Thyroid gland (tissue), 4 donors: ENCODE measurements around the gene MPST. TPM values are rescaled to one million over a fixed set of nuclear protein-coding genes. Genes with fewer than 3 reads are reported as not detected.

Experiments used
- DNase-seq, 2 donors: peaks; one replicate each; pipeline ENCODE4 v3.0.0-alpha.2; 2019
- H3K27ac ChIP-seq, 3 donors: fragments of 200-600 bp; sonication (generic); 1 replicate in 2 of 3; 2 replicates in 1 of 3; pipeline ENCODE4 v1.5.1; 2016 to 2019; ENCODE audit warnings: mild to moderate bottlenecking in 1 of 3, moderate library complexity in 1 of 3
- H3K27me3 ChIP-seq: fragments of 200-600 bp; sonication (generic); one replicate; pipeline ENCODE4 v1.5.1; 2019
- H3K36me3 ChIP-seq, 2 donors: fragments of 200-600 bp; sonication (generic); one replicate each; pipeline ENCODE4 v1.5.1; 2016 to 2019
- H3K4me1 ChIP-seq, 2 donors: fragments of 200-600 bp; sonication (generic); one replicate each; pipeline ENCODE4 v1.5.1; 2017 to 2019
- H3K4me3 ChIP-seq, 3 donors: fragments of 200-600 bp; sonication (generic); replicated peaks in 1 of 3; 1 replicate in 2 of 3; 2 replicates in 1 of 3; pipeline ENCODE4 v1.5.1; 2016; ENCODE audit warnings: mild to moderate bottlenecking in 1 of 3
- H3K9me3 ChIP-seq: fragments of 200-600 bp; sonication (generic); one replicate; pipeline ENCODE4 v1.5.1; 2017
- POLR2A ChIP-seq, 2 donors: fragments of 450-650 bp; IDR thresholded peaks; one replicate each; pipeline ENCODE4 v1.6.1; 2017; ENCODE audit warnings: antibody characterized with exemption in 2 of 2, mild to moderate bottlenecking in 2 of 2, moderate library complexity in 1 of 2
- WGBS, 2 donors: methylation state at CpG; one replicate each; pipeline ENCODE4 v1.1.5; 2017; 5-methylcytosine and 5-hydroxymethylcytosine counted together
- intact Hi-C: fragments of 100-400 bp; cut with DNase I; formaldehyde crosslinking; loops from one replicate; pipeline ENCODE4 v1.15.1; 2023
- total RNA-seq, 4 donors: library from RNA; depleted of rRNA; stranded (reverse); fragments of >200 nt; gene quantifications; one replicate each; pipeline ENCODE4 v1.2.3, GENCODE V29; 2016
- TF ChIP-seq, protein P1 (sequence below), 6 experiments: fragments of 200-600 bp in 3 of 6; fragments of 450-650 bp in 3 of 6; sonication (generic) in 3 of 6; IDR thresholded peaks; one replicate each; pipeline ENCODE4 v1.5.1; 2016 to 2019; ENCODE audit warnings: antibody characterized with exemption in 6 of 6, mild to moderate bottlenecking in 2 of 6, inconsistent platforms in 1 of 6, moderate library complexity in 1 of 6

MPST gene
- total RNA-seq, 4 donors from 2014 or later: 67.7 to 102 (median 93.6) TPM

DNA sequence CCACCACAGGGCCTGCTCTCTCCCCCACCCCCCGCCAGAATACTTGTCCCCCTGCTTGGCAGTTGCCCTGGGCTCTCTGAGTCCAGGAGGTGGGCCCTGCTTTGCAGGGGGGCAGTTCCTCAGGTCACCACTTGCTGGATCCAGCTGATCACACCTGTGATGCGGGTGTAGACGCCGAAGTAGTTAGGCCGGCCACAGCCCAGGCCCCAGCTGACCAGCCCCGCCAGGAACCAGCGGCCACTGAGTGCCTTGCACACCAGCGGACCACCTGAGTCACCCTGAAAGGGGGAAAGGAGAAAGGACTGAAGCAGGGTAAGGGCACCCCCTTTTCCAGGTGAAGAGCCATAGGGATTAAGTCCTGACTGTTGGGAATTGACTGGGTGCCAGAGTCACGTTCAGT is 46.4 kb downstream of the MPST start:
- TF ChIP-seq, protein P1, sequence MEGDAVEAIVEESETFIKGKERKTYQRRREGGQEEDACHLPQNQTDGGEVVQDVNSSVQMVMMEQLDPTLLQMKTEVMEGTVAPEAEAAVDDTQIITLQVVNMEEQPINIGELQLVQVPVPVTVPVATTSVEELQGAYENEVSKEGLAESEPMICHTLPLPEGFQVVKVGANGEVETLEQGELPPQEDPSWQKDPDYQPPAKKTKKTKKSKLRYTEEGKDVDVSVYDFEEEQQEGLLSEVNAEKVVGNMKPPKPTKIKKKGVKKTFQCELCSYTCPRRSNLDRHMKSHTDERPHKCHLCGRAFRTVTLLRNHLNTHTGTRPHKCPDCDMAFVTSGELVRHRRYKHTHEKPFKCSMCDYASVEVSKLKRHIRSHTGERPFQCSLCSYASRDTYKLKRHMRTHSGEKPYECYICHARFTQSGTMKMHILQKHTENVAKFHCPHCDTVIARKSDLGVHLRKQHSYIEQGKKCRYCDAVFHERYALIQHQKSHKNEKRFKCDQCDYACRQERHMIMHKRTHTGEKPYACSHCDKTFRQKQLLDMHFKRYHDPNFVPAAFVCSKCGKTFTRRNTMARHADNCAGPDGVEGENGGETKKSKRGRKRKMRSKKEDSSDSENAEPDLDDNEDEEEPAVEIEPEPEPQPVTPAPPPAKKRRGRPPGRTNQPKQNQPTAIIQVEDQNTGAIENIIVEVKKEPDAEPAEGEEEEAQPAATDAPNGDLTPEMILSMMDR (IDR thresholded peaks at IDR 0.05): no peak
- no peak for TF ChIP-seq POLR2A (IDR thresholded peaks at IDR 0.05)
- no peak for DNase-seq
- no peak overlapping the region for H3K27ac ChIP-seq
- H3K9me3 ChIP-seq: no peaks in the 10 kb centered on the region
- H3K4me3 ChIP-seq: no peak overlapping the region
- WGBS, 2 donors: 61 to 87% methylated on average over 3 to 8 of the region's 9 CpGs
- H3K27me3 ChIP-seq: no peaks in the 10 kb centered on the region
- H3K4me1 ChIP-seq: no peaks in the 10 kb centered on the region
- H3K36me3 ChIP-seq: no peaks in the 10 kb centered on the region
- intact Hi-C loops: no loop called here

DNA sequence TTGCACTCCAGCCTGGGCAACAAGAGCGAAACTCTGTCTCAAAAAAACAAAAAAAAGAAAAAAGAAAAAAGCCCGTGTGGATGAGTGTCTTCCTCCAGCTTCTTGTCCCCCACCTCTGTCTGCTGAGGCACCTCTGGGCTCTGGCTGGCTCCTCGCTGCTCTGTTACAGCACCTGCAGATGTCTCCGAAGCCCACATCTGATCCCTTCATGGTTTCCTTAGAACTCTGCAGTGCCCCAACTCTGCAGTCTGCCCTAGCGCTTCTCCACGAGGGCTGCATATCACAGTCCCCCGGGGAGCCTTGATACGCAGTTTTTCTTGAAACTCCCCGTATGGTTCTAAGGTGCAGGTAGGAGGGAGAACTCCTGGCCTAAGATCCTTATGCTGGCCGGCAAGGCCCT is 47.9 kb downstream of the MPST start:
- no peaks in the 10 kb centered on the region for H3K27me3 ChIP-seq
- no peaks in the 10 kb centered on the region for H3K4me1 ChIP-seq
- H3K27ac ChIP-seq: no peak overlapping the region
- no peak for DNase-seq
- WGBS, 2 donors: 78 to 88% methylated on average over 10 of the region's 10 CpGs
- H3K36me3 ChIP-seq: no peaks in the 10 kb centered on the region
- TF ChIP-seq, protein P1 (IDR thresholded peaks at IDR 0.05): no peak
- TF ChIP-seq POLR2A (IDR thresholded peaks at IDR 0.05): no peak
- H3K4me3 ChIP-seq: no peak overlapping the region
- no peaks in the 10 kb centered on the region for H3K9me3 ChIP-seq
- intact Hi-C loops: no loop called here

DNA sequence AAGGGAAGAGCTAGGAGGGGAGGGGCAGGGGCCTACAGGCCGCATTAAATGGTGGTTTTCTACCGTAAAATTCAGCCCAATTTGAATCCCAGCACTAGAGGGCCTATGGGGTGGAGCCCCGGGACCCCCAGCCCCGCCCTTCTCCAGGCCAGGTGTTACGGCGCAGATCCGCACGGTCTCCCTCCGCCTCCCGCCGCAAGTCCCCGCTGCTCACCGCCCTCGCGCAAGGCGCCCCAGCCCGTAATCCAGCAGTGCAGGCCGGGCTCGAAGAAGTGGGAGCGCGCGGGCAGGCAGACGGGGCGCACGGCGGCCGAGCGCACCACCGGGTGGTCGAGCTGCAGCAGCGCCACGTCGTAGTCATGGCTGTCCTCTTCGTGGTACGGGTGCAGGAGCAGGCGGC is 49.3 kb downstream of the MPST start:
- no peak for DNase-seq
- Histone ChIP-seq H3K27ac (no peak overlapping the region), H3K4me1 (no peaks in the 10 kb centered on the region), H3K4me3 (no peak overlapping the region), H3K27me3 (no peaks in the 10 kb centered on the region), H3K36me3 (no peaks in the 10 kb centered on the region), H3K9me3 (no peaks in the 10 kb centered on the region)
- TF ChIP-seq POLR2A (IDR thresholded peaks at IDR 0.05): no peak
- TF ChIP-seq, protein P1 (IDR thresholded peaks at IDR 0.05): no peak
- 0 to 5% methylated on average over 8 to 19 of the region's 36 CpGs for WGBS, 2 donors
- intact Hi-C loops: no loop called here

DNA sequence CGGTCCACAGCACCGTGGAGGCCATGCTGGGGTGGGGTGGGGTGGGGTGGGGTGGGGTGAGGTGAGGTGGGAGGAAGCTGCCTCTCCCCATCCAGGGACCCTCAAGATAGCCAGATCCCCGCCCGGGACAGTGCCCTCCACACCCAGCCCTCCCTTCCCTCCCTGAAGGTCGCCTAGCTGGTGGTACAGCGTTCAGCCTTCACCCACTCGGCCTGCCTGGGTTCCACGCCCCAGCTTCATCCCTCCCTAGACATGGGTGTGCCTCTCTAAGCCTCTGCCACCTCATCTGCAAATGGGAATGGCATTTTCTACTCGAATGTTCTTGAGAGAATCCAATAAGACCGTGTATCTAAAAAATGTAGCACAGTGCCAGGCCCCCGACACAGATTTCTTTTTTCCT is 49.8 kb downstream of the MPST start:
- TF ChIP-seq, protein P1 (IDR thresholded peaks at IDR 0.05): no peak
- no peak for TF ChIP-seq POLR2A (IDR thresholded peaks at IDR 0.05)
- Histone ChIP-seq H3K4me3 (no peak overlapping the region), H3K27ac (no peak overlapping the region), H3K4me1 (no peaks in the 10 kb centered on the region), H3K9me3 (no peaks in the 10 kb centered on the region), H3K36me3 (no peaks in the 10 kb centered on the region), H3K27me3 (no peaks in the 10 kb centered on the region)
- no peak for DNase-seq
- whole genome bisulfite sequencing, 2 donors: 35 to 55% methylated on average over 8 to 10 of the region's 11 CpGs
- intact Hi-C loops: no loop called here

DNA sequence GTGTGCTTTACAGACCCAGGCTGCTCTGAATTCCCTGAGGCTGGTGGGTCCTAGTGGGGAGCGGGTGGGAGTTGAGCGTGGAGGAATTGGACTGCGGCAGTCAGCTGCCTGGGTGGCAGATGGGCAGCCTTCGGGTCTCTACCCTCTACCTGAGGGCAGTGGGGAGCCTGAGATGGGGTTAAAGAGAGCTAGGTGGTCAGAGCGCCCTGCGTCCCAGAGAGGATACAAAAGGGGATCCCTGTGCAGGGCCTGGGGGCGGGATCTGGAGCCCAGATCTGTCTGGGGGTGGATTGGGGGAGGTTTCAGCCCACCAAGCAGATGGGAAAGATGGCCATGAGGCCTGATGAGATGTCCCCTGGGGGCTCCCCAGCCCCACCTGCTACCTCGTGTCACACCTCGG is 50.2 kb downstream of the MPST start:
- Histone ChIP-seq H3K27ac (no peak overlapping the region), H3K4me3 (no peak overlapping the region), H3K36me3 (no peaks in the 10 kb centered on the region), H3K9me3 (no peaks in the 10 kb centered on the region), H3K27me3 (no peaks in the 10 kb centered on the region), H3K4me1 (no peaks in the 10 kb centered on the region)
- TF ChIP-seq, protein P1 (IDR thresholded peaks at IDR 0.05): no peak
- no peak for TF ChIP-seq POLR2A (IDR thresholded peaks at IDR 0.05)
- no peak for DNase-seq
- intact Hi-C loops: no loop called here
- WGBS, 2 donors: 81 to 100% methylated on average over 1 to 9 of the region's 9 CpGs
